ENCODE measurements around the gene ALAS1. TPM values are rescaled to one million over a fixed set of nuclear protein-coding genes. Genes with fewer than 3 reads are reported as not detected.

The ALAS1 gene
- total and polyA plus RNA-seq, 2 experiments from 2014 or later, result 17.8 to 42.8 TPM

DNA sequence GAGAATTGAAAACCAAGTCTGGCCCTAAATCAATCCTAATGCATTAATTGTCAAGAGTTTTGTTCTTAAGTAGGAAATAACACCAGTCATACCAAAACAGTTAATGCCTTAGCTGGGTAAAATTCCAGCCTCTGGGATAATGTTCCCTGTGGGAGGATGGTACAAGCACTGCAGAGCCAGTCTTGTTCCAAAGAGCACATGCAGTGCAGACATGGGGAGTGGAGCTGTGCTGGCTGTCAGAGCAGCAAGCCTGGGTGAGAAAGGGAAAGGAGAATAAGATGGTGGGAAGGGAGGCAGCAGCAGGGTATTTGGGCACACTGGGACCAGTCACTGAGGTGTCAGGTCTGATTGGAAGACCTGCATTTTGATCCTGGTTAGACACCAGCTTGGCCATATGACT is 12.1 kb downstream of the ALAS1 start:
- no peaks in the 10 kb centered on the region for H3K9me3 Mint-ChIP-seq
- TF ChIP-seq ZNF331 (CRISPR knock-in tag; IDR thresholded peaks at IDR 0.05; ENCODE audit: low read depth) (no peak), ZNF114 (CRISPR knock-in tag; IDR thresholded peaks at IDR 0.05) (no peak), NANOG (IDR thresholded peaks at IDR 0.05; ENCODE audit: borderline replicate concordance) (no peak), EZH2 (IDR thresholded peaks at IDR 0.05; ENCODE audit: low read depth, unreplicated experiment) (no peak), JUNB (IDR thresholded peaks at IDR 0.05; ENCODE audit: unreplicated experiment) (no peak), POLR2AphosphoS5 (IDR thresholded peaks at IDR 0.05; ENCODE audit: low read depth) (no peak), STAT1 (IDR thresholded peaks at IDR 0.05; ENCODE audit: unreplicated experiment) (no peak), EZH2phosphoT487 (IDR thresholded peaks at IDR 0.05; ENCODE audit: unreplicated experiment) (no peak), CREB1 (CRISPR knock-in tag; IDR thresholded peaks at IDR 0.05; ENCODE audit: low read depth) (no peak)
- TF ChIP-seq, protein P1, sequence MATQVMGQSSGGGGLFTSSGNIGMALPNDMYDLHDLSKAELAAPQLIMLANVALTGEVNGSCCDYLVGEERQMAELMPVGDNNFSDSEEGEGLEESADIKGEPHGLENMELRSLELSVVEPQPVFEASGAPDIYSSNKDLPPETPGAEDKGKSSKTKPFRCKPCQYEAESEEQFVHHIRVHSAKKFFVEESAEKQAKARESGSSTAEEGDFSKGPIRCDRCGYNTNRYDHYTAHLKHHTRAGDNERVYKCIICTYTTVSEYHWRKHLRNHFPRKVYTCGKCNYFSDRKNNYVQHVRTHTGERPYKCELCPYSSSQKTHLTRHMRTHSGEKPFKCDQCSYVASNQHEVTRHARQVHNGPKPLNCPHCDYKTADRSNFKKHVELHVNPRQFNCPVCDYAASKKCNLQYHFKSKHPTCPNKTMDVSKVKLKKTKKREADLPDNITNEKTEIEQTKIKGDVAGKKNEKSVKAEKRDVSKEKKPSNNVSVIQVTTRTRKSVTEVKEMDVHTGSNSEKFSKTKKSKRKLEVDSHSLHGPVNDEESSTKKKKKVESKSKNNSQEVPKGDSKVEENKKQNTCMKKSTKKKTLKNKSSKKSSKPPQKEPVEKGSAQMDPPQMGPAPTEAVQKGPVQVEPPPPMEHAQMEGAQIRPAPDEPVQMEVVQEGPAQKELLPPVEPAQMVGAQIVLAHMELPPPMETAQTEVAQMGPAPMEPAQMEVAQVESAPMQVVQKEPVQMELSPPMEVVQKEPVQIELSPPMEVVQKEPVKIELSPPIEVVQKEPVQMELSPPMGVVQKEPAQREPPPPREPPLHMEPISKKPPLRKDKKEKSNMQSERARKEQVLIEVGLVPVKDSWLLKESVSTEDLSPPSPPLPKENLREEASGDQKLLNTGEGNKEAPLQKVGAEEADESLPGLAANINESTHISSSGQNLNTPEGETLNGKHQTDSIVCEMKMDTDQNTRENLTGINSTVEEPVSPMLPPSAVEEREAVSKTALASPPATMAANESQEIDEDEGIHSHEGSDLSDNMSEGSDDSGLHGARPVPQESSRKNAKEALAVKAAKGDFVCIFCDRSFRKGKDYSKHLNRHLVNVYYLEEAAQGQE (IDR thresholded peaks at IDR 0.05; ENCODE audit: unreplicated experiment), result no peak
- TF ChIP-seq, protein P2, sequence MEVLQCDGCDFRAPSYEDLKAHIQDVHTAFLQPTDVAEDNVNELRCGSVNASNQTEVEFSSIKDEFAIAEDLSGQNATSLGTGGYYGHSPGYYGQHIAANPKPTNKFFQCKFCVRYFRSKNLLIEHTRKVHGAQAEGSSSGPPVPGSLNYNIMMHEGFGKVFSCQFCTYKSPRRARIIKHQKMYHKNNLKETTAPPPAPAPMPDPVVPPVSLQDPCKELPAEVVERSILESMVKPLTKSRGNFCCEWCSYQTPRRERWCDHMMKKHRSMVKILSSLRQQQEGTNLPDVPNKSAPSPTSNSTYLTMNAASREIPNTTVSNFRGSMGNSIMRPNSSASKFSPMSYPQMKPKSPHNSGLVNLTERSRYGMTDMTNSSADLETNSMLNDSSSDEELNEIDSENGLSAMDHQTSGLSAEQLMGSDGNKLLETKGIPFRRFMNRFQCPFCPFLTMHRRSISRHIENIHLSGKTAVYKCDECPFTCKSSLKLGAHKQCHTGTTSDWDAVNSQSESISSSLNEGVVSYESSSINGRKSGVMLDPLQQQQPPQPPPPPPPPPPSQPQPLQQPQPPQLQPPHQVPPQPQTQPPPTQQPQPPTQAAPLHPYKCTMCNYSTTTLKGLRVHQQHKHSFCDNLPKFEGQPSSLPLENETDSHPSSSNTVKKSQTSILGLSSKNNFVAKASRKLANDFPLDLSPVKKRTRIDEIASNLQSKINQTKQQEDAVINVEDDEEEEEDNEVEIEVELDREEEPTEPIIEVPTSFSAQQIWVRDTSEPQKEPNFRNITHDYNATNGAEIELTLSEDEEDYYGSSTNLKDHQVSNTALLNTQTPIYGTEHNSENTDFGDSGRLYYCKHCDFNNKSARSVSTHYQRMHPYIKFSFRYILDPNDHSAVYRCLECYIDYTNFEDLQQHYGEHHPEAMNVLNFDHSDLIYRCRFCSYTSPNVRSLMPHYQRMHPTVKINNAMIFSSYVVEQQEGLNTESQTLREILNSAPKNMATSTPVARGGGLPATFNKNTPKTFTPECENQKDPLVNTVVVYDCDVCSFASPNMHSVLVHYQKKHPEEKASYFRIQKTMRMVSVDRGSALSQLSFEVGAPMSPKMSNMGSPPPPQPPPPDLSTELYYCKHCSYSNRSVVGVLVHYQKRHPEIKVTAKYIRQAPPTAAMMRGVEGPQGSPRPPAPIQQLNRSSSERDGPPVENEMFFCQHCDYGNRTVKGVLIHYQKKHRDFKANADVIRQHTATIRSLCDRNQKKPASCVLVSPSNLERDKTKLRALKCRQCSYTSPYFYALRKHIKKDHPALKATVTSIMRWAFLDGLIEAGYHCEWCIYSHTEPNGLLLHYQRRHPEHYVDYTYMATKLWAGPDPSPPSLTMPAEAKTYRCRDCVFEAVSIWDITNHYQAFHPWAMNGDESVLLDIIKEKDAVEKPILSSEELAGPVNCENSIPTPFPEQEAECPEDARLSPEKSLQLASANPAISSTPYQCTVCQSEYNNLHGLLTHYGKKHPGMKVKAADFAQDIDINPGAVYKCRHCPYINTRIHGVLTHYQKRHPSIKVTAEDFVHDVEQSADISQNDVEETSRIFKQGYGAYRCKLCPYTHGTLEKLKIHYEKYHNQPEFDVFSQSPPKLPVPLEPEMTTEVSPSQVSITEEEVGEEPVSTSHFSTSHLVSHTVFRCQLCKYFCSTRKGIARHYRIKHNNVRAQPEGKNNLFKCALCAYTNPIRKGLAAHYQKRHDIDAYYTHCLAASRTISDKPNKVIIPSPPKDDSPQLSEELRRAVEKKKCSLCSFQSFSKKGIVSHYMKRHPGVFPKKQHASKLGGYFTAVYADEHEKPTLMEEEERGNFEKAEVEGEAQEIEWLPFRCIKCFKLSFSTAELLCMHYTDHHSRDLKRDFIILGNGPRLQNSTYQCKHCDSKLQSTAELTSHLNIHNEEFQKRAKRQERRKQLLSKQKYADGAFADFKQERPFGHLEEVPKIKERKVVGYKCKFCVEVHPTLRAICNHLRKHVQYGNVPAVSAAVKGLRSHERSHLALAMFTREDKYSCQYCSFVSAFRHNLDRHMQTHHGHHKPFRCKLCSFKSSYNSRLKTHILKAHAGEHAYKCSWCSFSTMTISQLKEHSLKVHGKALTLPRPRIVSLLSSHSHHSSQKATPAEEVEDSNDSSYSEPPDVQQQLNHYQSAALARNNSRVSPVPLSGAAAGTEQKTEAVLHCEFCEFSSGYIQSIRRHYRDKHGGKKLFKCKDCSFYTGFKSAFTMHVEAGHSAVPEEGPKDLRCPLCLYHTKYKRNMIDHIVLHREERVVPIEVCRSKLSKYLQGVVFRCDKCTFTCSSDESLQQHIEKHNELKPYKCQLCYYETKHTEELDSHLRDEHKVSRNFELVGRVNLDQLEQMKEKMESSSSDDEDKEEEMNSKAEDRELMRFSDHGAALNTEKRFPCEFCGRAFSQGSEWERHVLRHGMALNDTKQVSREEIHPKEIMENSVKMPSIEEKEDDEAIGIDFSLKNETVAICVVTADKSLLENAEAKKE (CRISPR knock-in tag; IDR thresholded peaks at IDR 0.05), result no peak
- TF ChIP-seq, protein P3, sequence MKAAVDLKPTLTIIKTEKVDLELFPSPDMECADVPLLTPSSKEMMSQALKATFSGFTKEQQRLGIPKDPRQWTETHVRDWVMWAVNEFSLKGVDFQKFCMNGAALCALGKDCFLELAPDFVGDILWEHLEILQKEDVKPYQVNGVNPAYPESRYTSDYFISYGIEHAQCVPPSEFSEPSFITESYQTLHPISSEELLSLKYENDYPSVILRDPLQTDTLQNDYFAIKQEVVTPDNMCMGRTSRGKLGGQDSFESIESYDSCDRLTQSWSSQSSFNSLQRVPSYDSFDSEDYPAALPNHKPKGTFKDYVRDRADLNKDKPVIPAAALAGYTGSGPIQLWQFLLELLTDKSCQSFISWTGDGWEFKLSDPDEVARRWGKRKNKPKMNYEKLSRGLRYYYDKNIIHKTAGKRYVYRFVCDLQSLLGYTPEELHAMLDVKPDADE (IDR thresholded peaks at IDR 0.05), result no peak
- TF ChIP-seq, protein P4, sequence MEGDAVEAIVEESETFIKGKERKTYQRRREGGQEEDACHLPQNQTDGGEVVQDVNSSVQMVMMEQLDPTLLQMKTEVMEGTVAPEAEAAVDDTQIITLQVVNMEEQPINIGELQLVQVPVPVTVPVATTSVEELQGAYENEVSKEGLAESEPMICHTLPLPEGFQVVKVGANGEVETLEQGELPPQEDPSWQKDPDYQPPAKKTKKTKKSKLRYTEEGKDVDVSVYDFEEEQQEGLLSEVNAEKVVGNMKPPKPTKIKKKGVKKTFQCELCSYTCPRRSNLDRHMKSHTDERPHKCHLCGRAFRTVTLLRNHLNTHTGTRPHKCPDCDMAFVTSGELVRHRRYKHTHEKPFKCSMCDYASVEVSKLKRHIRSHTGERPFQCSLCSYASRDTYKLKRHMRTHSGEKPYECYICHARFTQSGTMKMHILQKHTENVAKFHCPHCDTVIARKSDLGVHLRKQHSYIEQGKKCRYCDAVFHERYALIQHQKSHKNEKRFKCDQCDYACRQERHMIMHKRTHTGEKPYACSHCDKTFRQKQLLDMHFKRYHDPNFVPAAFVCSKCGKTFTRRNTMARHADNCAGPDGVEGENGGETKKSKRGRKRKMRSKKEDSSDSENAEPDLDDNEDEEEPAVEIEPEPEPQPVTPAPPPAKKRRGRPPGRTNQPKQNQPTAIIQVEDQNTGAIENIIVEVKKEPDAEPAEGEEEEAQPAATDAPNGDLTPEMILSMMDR (conservative IDR thresholded peaks at IDR 0.05; ENCODE audit: low read depth in 2 of 2), result no peak
- no peak overlapping the region for H3K4me2 ChIP-seq
- no peaks in the 10 kb centered on the region for H3K4me1 ChIP-seq (ENCODE audit: insufficient read depth)
- no peaks in the 10 kb centered on the region for H3K4me1 Mint-ChIP-seq
- peaks cover 97% of the 10 kb centered on the region for H3K36me3 Mint-ChIP-seq (ENCODE audit: low read depth)
- peaks cover 7% of the 10 kb centered on the region; the same call in 1 of the 2 replicates for H4K20me1 ChIP-seq (replicated peaks; ENCODE audit: insufficient read depth)
- H3K9me2 ChIP-seq (ENCODE audit: insufficient read depth), result no peaks in the 10 kb centered on the region
- H2AFZ ChIP-seq, result no peak overlapping the region
- no peak overlapping the region for H3K27ac Mint-ChIP-seq
- DNase-seq (ENCODE audit: low spot score) (no peak), ATAC-seq (no peak)
- H3K4me3 ChIP-seq, result no peak overlapping the region
- H3K36me3 ChIP-seq (ENCODE audit: insufficient read depth), result peaks cover 72% of the 10 kb centered on the region
- H3K27ac ChIP-seq (ENCODE audit: low read depth), result no peak overlapping the region
- peaks cover 8% of the 10 kb centered on the region; the same call in 1 of the 2 replicates for H3F3A ChIP-seq (replicated peaks; ENCODE audit: low read depth)
- H3K27me3 Mint-ChIP-seq (ENCODE audit: insufficient read depth, low read depth, poor library complexity), result peaks cover 3% of the 10 kb centered on the region
- no peaks in the 10 kb centered on the region for H3K79me2 ChIP-seq (replicated peaks; ENCODE audit: insufficient read depth)
- no peaks in the 10 kb centered on the region for H3K27me3 ChIP-seq (ENCODE audit: insufficient read depth)
- H3K4me3 Mint-ChIP-seq, result no peak overlapping the region

Measured in GM23338 (cell line).